Parathyroid adenoma (tissue), 2 donors: ENCODE results near the gene FMO5.

ENCODE experiments used
- H2AFZ ChIP-seq: fragments of 300-600 bp; sonication (generic); one replicate; pipeline ENCODE4 v1.7.0; 2017; ENCODE audit warnings: antibody characterized with exemption, mild to moderate bottlenecking
- H3K27ac ChIP-seq: fragments of 300-600 bp; sonication (generic); one replicate; pipeline ENCODE4 v1.7.0; 2017
- H3K27me3 ChIP-seq: fragments of 300-600 bp; sonication (generic); one replicate; pipeline ENCODE4 v1.7.0; 2017; ENCODE audit warnings: low read length; ENCODE audit not compliant: control insufficient read depth, insufficient read depth
- H3K36me3 ChIP-seq: fragments of 300-600 bp; sonication (generic); one replicate; pipeline ENCODE4 v1.7.0; 2017; ENCODE audit warnings: low read length; ENCODE audit not compliant: control insufficient read depth, insufficient read depth
- H3K4me1 ChIP-seq: fragments of 300-600 bp; sonication (generic); one replicate; pipeline ENCODE4 v1.7.0; 2017; ENCODE audit warnings: control low read depth
- H3K4me2 ChIP-seq: fragments of 300-600 bp; sonication (generic); one replicate; pipeline ENCODE4 v1.7.0; 2017; ENCODE audit warnings: low read length
- H3K4me3 ChIP-seq: fragments of 300-600 bp; sonication (generic); one replicate; pipeline ENCODE4 v1.7.0; 2017; ENCODE audit warnings: low read depth, low read length
- H3K79me2 ChIP-seq: fragments of 300-600 bp; sonication (generic); one replicate; pipeline ENCODE4 v1.7.0; 2017; ENCODE audit warnings: control low read depth
- H3K9ac ChIP-seq: fragments of 300-600 bp; sonication (generic); one replicate; pipeline ENCODE4 v1.7.0; 2017; ENCODE audit warnings: mild to moderate bottlenecking
- H3K9me3 ChIP-seq: fragments of 300-600 bp; sonication (generic); one replicate; pipeline ENCODE4 v1.7.0; 2017; ENCODE audit warnings: low read length; ENCODE audit not compliant: control insufficient read depth
- CTCF ChIP-seq: fragments of 300-600 bp; sonication (generic); IDR thresholded peaks from one replicate; pipeline ENCODE4 v1.7.0; 2017; ENCODE audit warnings: antibody characterized with exemption, mild to moderate bottlenecking
- donor health status: primary hyperparathyroidism.

The FMO5 gene

GRCh38 chr1:147247656-147248238 lies 22.6 kb upstream of the FMO5 start:
- H3K36me3 ChIP-seq, result no peaks in the 10 kb centered on the region
- H3K79me2 ChIP-seq, result peaks cover 21% of the 10 kb centered on the region
- no peak overlapping the region for H3K4me2 ChIP-seq
- H3K27ac ChIP-seq, result no peak overlapping the region
- H3K9ac ChIP-seq, result no peak overlapping the region
- no peaks in the 10 kb centered on the region for H3K27me3 ChIP-seq
- no peaks in the 10 kb centered on the region for H3K4me1 ChIP-seq
- H3K9me3 ChIP-seq, result no peaks in the 10 kb centered on the region
- no peak overlapping the region for H3K4me3 ChIP-seq
- no peak for TF ChIP-seq CTCF
- no peak overlapping the region for H2AFZ ChIP-seq

GRCh38 chr1:147246910-147247655 lies 21.9 kb upstream of the FMO5 start:
- Histone ChIP-seq H3K4me1 (peaks cover 2% of the 10 kb centered on the region), H3K4me2 (no peak overlapping the region), H3K9ac (no peak overlapping the region), H3K36me3 (no peaks in the 10 kb centered on the region), H3K27me3 (no peaks in the 10 kb centered on the region), H3K4me3 (no peak overlapping the region), H3K9me3 (no peaks in the 10 kb centered on the region), H3K79me2 (peaks cover 21% of the 10 kb centered on the region), H3K27ac (no peak overlapping the region), H2AFZ (no peak overlapping the region)
- no peak for TF ChIP-seq CTCF

GRCh38 chr1:147246044-147246690 lies 21.0 kb upstream of the FMO5 start:
- no peak overlapping the region for H3K27ac ChIP-seq
- no peak for TF ChIP-seq CTCF
- H3K27me3 ChIP-seq, result no peaks in the 10 kb centered on the region
- no peak overlapping the region for H3K4me3 ChIP-seq
- H3K9ac ChIP-seq, result no peak overlapping the region
- H3K36me3 ChIP-seq, result no peaks in the 10 kb centered on the region
- H3K9me3 ChIP-seq, result no peaks in the 10 kb centered on the region
- no peak overlapping the region for H2AFZ ChIP-seq
- H3K4me2 ChIP-seq, result no peak overlapping the region
- peaks cover 4% of the 10 kb centered on the region for H3K4me1 ChIP-seq
- H3K79me2 ChIP-seq, result peaks cover 21% of the 10 kb centered on the region

GRCh38 chr1:147245586-147246021 lies 20.5 kb upstream of the FMO5 start:
- H3K4me2 ChIP-seq, result no peak overlapping the region
- H3K9ac ChIP-seq, result no peak overlapping the region
- H3K79me2 ChIP-seq, result peaks cover 21% of the 10 kb centered on the region
- no peak overlapping the region for H3K27ac ChIP-seq
- no peak for TF ChIP-seq CTCF
- H3K4me1 ChIP-seq, result peaks cover 4% of the 10 kb centered on the region
- no peak overlapping the region for H2AFZ ChIP-seq
- H3K27me3 ChIP-seq, result no peaks in the 10 kb centered on the region
- H3K36me3 ChIP-seq, result no peaks in the 10 kb centered on the region
- H3K4me3 ChIP-seq, result no peak overlapping the region
- H3K9me3 ChIP-seq, result no peaks in the 10 kb centered on the region
